ENCODE measurements around the gene TPO.
A peak's percentile ranks its signal among the peaks of the same experiment; 100 is the strongest.

Gene TPO

GRCh38 chr2:1527153-1527992 lies 114.1 kb downstream of the TPO start:
- no peak for DNase-seq (ENCODE audit: low read depth)

- DNase-seq (ENCODE audit: low read depth) = no peak
Measured at GRCh38 chr2:1528273-1529064, 115.2 kb downstream of the TPO start.

- peak; percentile 36 for DNase-seq (ENCODE audit: low read depth)
Measured at GRCh38 chr2:1538663-1539062, 125.4 kb downstream of the TPO start.

GRCh38 chr2:1539441-1539840 lies 126.2 kb downstream of the TPO start:
- no peak for DNase-seq (ENCODE audit: low read depth)

- no peak for DNase-seq (ENCODE audit: low read depth)
Measured at GRCh38 chr2:1539973-1540372, 126.7 kb downstream of the TPO start.

GRCh38 chr2:1540481-1540880 lies 127.2 kb downstream of the TPO start:
- no peak for DNase-seq (ENCODE audit: low read depth)

- no peak for DNase-seq (ENCODE audit: low read depth)
Measured at GRCh38 chr2:1541040-1541439, 127.8 kb downstream of the TPO start.

- no peak for DNase-seq (ENCODE audit: low read depth)
Measured at GRCh38 chr2:1541819-1542475, 128.7 kb downstream of the TPO start.

- DNase-seq (ENCODE audit: low read depth) = no peak
Measured at GRCh38 chr2:1542971-1543370, 129.7 kb downstream of the TPO start.

- no peak for DNase-seq (ENCODE audit: low read depth)
Measured at GRCh38 chr2:1543776-1544477, 130.7 kb downstream of the TPO start.

- DNase-seq (ENCODE audit: low read depth) = peak; percentile 76
Measured at GRCh38 chr2:1544478-1545069, 131.3 kb downstream of the TPO start.

- DNase-seq (ENCODE audit: low read depth) = peak; percentile 67
Measured at GRCh38 chr2:1546023-1546591, 132.8 kb downstream of the TPO start.

GRCh38 chr2:1546901-1547300 lies 133.6 kb downstream of the TPO start:
- no peak for DNase-seq (ENCODE audit: low read depth)

- DNase-seq (ENCODE audit: low read depth) = peak; percentile 20
Measured at GRCh38 chr2:1548910-1549673, 135.8 kb downstream of the TPO start.

- DNase-seq (ENCODE audit: low read depth) = no peak
Measured at GRCh38 chr2:1550076-1550475, 136.8 kb downstream of the TPO start.

- peak; percentile 40 for DNase-seq (ENCODE audit: low read depth)
Measured at GRCh38 chr2:1550658-1551316, 137.5 kb downstream of the TPO start.

GRCh38 chr2:1551905-1552304 lies 138.6 kb downstream of the TPO start:
- DNase-seq (ENCODE audit: low read depth) = no peak

- no peak for DNase-seq (ENCODE audit: low read depth)
Measured at GRCh38 chr2:1552611-1553010, 139.3 kb downstream of the TPO start.

GRCh38 chr2:1553671-1554295 lies 140.5 kb downstream of the TPO start:
- DNase-seq (ENCODE audit: low read depth) = peak; percentile 88

GRCh38 chr2:1556286-1556685 lies 143.0 kb downstream of the TPO start:
- no peak for DNase-seq (ENCODE audit: low read depth)
